WTC11 (cell line): ENCODE data around the gene PLXNA2. TPM values are rescaled to one million over a fixed set of nuclear protein-coding genes. Genes with fewer than 3 reads are reported as not detected.

ENCODE experiments used
- ATAC-seq: fragments of 200-7000 bp; cut with Tn5 transposase; 2 replicates; pipeline ENCODE4 v1.10.0; 2021; ENCODE audit warnings: mild to moderate bottlenecking, moderate library complexity
- CTCF ChIA-PET: fragments of 300-600 bp; sonication (Branson Sonifier 250); formaldehyde crosslinking; loops from one replicate; lab custom pipeline; 2021; ENCODE audit warnings: antibody characterized with exemption; lab: Charles Lee
- POLR2A ChIA-PET: fragments of 350-600 bp; sonication (Branson Sonifier 250); formaldehyde crosslinking; loops from one replicate; lab custom pipeline; 2021; ENCODE audit warnings: antibody characterized with exemption; lab: Charles Lee
- DNase-seq: peaks from one replicate; pipeline ENCODE4 v3.0.0; 2021; ENCODE audit warnings: low spot score
- H3K27ac Mint-ChIP-seq: 2 replicates; pipeline ENCODE4 v1.8.0; 2021; ENCODE audit warnings: mixed read lengths
- H3K27me3 Mint-ChIP-seq: 2 replicates; pipeline ENCODE4 v1.8.0; 2021; ENCODE audit warnings: low read depth, mild to moderate bottlenecking, moderate library complexity, mixed read lengths
- H3K36me3 Mint-ChIP-seq: 2 replicates; pipeline ENCODE4 v1.8.0; 2021; ENCODE audit warnings: mixed read lengths
- H3K4me1 Mint-ChIP-seq: 2 replicates; pipeline ENCODE4 v1.8.0; 2022; ENCODE audit warnings: mixed read lengths
- H3K4me3 Mint-ChIP-seq: 2 replicates; pipeline ENCODE4 v1.8.0; 2021; ENCODE audit warnings: mild to moderate bottlenecking, moderate library complexity, mixed read lengths
- H3K9me3 Mint-ChIP-seq: 2 replicates; pipeline ENCODE4 v1.8.0; 2021; ENCODE audit warnings: mixed read lengths
- ATF1 ChIP-seq: sonication (generic); formaldehyde crosslinking; IDR thresholded peaks from 2 replicates; pipeline ENCODE4 v1.8.1; 2023; ENCODE audit warnings: mild to moderate bottlenecking, moderate library complexity, missing genetic modification reagents
- ATF2 ChIP-seq: sonication (generic); formaldehyde crosslinking; IDR thresholded peaks from 2 replicates; pipeline ENCODE4 v1.8.1; 2022; ENCODE audit warnings: low read depth, missing genetic modification reagents, borderline replicate concordance
- CBFB ChIP-seq: sonication (generic); formaldehyde crosslinking; IDR thresholded peaks from 2 replicates; pipeline ENCODE4 v1.8.1; 2022; ENCODE audit warnings: mild to moderate bottlenecking, low read depth, missing genetic modification reagents
- GABPB1 ChIP-seq: sonication (generic); formaldehyde crosslinking; IDR thresholded peaks from 2 replicates; pipeline ENCODE4 v1.8.1; 2023; ENCODE audit warnings: mild to moderate bottlenecking, missing genetic modification reagents
- GRHL2 ChIP-seq: fragments of 250-450 bp; sonication (Bioruptor Pico); IDR thresholded peaks from 2 replicates; pipeline ENCODE4 v1.8.0; 2022; ENCODE audit warnings: mild to moderate bottlenecking, moderate library complexity; ENCODE audit not compliant: insufficient replicate concordance, severe bottlenecking
- GTF2I ChIP-seq: fragments of 250-450 bp; sonication (Bioruptor Pico); conservative IDR thresholded peaks from 2 replicates; pipeline ENCODE4 v1.4.0; 2021; ENCODE audit warnings: mild to moderate bottlenecking
- MYBL2 ChIP-seq: sonication (generic); formaldehyde crosslinking; IDR thresholded peaks from 2 replicates; pipeline ENCODE4 v1.8.1; 2023; ENCODE audit warnings: mild to moderate bottlenecking, moderate library complexity, missing genetic modification reagents
- NR2C2 ChIP-seq: sonication (generic); formaldehyde crosslinking; IDR thresholded peaks from 2 replicates; pipeline ENCODE4 v1.8.0; 2022; ENCODE audit warnings: mild to moderate bottlenecking, missing genetic modification reagents
- SMAD3 ChIP-seq: sonication (generic); formaldehyde crosslinking; IDR thresholded peaks from 2 replicates; pipeline ENCODE4 v1.8.0; 2022; ENCODE audit warnings: missing genetic modification reagents, mild to moderate bottlenecking, borderline replicate concordance
- SOX15 ChIP-seq: fragments of 250-450 bp; sonication (Bioruptor Pico); IDR thresholded peaks from 2 replicates; pipeline ENCODE4 v1.9.0; 2021; ENCODE audit warnings: mild to moderate bottlenecking
- TCF7 ChIP-seq: sonication (generic); formaldehyde crosslinking; IDR thresholded peaks from 2 replicates; pipeline ENCODE4 v1.8.0; 2022; ENCODE audit warnings: mild to moderate bottlenecking, low read depth, missing genetic modification reagents, moderate library complexity
- ZNF396 ChIP-seq: fragments of 250-450 bp; sonication (Bioruptor Pico); IDR thresholded peaks from 2 replicates; pipeline ENCODE4 v1.8.0; 2021; ENCODE audit warnings: mild to moderate bottlenecking, moderate library complexity, borderline replicate concordance
- ZNF532 ChIP-seq: fragments of 250-450 bp; sonication (Bioruptor Pico); IDR thresholded peaks from 2 replicates; pipeline ENCODE4 v1.9.0; 2021; ENCODE audit warnings: mild to moderate bottlenecking, borderline replicate concordance
- total RNA-seq: library from RNA; stranded (reverse); gene quantifications from 3 replicates; pipeline ENCODE4 v1.2.3, GENCODE V29; 2021
- TF ChIP-seq, protein P1 (sequence below): sonication (generic); formaldehyde crosslinking; IDR thresholded peaks from 2 replicates; pipeline ENCODE4 v1.8.1; 2023; ENCODE audit warnings: mild to moderate bottlenecking, missing genetic modification reagents
- TF ChIP-seq, protein P2 (sequence below): fragments of 200-600 bp; IDR thresholded peaks from 2 replicates; pipeline ENCODE4 v1.8.0; 2022; ENCODE audit warnings: antibody characterized with exemption
- TF ChIP-seq, protein P3 (sequence below): sonication (generic); formaldehyde crosslinking; IDR thresholded peaks from 2 replicates; pipeline ENCODE4 v1.8.1; 2023; ENCODE audit warnings: mild to moderate bottlenecking, missing genetic modification reagents, moderate library complexity
- TF ChIP-seq, protein P4 (sequence below): fragments of 250-450 bp; sonication (Bioruptor Pico); IDR thresholded peaks from 2 replicates; pipeline ENCODE4 v1.8.0; 2021; ENCODE audit warnings: mild to moderate bottlenecking

Gene PLXNA2
- total RNA-seq, 1 experiment from 2014 or later, result 4.2 TPM

DNA sequence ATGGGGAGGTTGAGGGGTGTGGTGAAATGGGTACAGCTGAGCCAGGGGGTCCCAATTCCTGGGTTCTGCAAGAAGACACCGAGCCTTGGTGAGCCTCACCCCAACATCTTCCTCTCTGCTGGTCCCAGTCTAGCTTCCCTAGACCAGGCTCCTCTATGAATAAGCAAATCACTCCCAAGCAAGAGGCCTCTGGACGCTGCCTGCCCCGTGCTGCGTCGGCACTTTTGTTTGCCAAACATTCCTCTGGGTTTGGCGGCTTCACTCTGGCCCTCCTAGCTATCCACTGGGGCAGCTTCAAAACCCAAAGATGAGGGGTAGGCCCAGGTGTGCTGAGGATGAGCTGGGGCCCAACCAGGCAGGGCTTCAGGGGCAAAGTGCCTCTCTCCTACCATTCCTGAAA lies 196.2 kb downstream of the PLXNA2 start (continued):
- TF ChIP-seq ZNF532 (CRISPR knock-in tag), result no peak
- no peak for TF ChIP-seq ATF2 (CRISPR knock-in tag)
- no peak for TF ChIP-seq SMAD3 (CRISPR knock-in tag)
- TF ChIP-seq, protein P1, sequence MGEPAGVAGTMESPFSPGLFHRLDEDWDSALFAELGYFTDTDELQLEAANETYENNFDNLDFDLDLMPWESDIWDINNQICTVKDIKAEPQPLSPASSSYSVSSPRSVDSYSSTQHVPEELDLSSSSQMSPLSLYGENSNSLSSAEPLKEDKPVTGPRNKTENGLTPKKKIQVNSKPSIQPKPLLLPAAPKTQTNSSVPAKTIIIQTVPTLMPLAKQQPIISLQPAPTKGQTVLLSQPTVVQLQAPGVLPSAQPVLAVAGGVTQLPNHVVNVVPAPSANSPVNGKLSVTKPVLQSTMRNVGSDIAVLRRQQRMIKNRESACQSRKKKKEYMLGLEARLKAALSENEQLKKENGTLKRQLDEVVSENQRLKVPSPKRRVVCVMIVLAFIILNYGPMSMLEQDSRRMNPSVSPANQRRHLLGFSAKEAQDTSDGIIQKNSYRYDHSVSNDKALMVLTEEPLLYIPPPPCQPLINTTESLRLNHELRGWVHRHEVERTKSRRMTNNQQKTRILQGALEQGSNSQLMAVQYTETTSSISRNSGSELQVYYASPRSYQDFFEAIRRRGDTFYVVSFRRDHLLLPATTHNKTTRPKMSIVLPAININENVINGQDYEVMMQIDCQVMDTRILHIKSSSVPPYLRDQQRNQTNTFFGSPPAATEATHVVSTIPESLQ (CRISPR knock-in tag), result no peak
- no peak for TF ChIP-seq GTF2I
- TF ChIP-seq TCF7, result no peak
- TF ChIP-seq, protein P2, sequence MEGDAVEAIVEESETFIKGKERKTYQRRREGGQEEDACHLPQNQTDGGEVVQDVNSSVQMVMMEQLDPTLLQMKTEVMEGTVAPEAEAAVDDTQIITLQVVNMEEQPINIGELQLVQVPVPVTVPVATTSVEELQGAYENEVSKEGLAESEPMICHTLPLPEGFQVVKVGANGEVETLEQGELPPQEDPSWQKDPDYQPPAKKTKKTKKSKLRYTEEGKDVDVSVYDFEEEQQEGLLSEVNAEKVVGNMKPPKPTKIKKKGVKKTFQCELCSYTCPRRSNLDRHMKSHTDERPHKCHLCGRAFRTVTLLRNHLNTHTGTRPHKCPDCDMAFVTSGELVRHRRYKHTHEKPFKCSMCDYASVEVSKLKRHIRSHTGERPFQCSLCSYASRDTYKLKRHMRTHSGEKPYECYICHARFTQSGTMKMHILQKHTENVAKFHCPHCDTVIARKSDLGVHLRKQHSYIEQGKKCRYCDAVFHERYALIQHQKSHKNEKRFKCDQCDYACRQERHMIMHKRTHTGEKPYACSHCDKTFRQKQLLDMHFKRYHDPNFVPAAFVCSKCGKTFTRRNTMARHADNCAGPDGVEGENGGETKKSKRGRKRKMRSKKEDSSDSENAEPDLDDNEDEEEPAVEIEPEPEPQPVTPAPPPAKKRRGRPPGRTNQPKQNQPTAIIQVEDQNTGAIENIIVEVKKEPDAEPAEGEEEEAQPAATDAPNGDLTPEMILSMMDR, result no peak
- TF ChIP-seq ATF1, result no peak
- TF ChIP-seq, all 79 proteins: peak for 0

DNA sequence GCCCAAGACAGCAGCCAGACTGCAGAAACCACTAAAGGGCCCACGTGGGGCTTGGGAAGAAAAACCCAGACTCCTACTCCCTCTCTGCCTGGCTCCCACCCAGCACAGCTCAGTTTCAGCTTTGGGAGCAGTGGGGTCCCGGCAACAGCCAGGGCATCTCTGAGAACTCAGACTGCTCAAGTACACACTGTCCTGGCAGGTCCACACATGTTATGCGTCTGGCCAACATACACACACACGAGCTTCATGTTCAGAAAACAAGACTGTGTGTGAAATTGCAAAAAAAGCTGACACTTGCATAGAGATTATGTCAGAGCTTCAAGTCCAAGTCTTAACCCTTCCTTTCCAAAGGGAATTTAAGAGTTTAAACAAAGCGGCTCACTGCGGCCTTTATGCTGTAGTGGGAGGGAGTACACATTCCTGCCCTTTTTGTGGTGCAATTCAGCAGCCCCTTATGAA lies 196.7 kb downstream of the PLXNA2 start:
- no peaks in the 10 kb centered on the region; the same call in 1 of the 2 replicates for H3K27me3 Mint-ChIP-seq
- DNase-seq (no peak), ATAC-seq (no peak)
- no peaks in the 10 kb centered on the region for H3K9me3 Mint-ChIP-seq
- CTCF ChIA-PET, result interaction anchor here (0.7 to 2.3 kb wide), 9 partner anchors 12 to 198 kb away, joined by 3 to 11 read pairs (median 4); no protein-coding TSS in a partner anchor
- POLR2A ChIA-PET, result no interaction called here
- TF ChIP-seq ZNF396 (no peak), SOX15 (CRISPR knock-in tag) (no peak), MYBL2 (no peak), NR2C2 (CRISPR knock-in tag) (no peak)
- no peaks in the 10 kb centered on the region for H3K36me3 Mint-ChIP-seq
- H3K4me1 Mint-ChIP-seq, result peaks cover 11% of the 10 kb centered on the region
- no peak overlapping the region for H3K4me3 Mint-ChIP-seq
- no peak overlapping the region for H3K27ac Mint-ChIP-seq

GRCh38 chr1:208045463-208046260 lies 198.5 kb downstream of the PLXNA2 start:
- ATAC-seq (peak; percentile 29), DNase-seq (no peak)
- no peaks in the 10 kb centered on the region for H3K9me3 Mint-ChIP-seq
- no peaks in the 10 kb centered on the region for H3K27me3 Mint-ChIP-seq
- ChIA-PET POLR2A (interaction anchor here (0.6 kb wide), 1 partner anchor 40 kb away, joined by 3 read pairs; no protein-coding TSS in a partner anchor), CTCF (interaction anchor here (0.8 to 5.3 kb wide), 7 partner anchors 10 to 199 kb away, joined by 3 to 36 read pairs (median 4); partner anchors contain the start of gene PLXNA2)
- peaks cover 7% of the 10 kb centered on the region for H3K4me1 Mint-ChIP-seq
- no peak overlapping the region for H3K27ac Mint-ChIP-seq
- H3K36me3 Mint-ChIP-seq, result no peaks in the 10 kb centered on the region
- no peak overlapping the region for H3K4me3 Mint-ChIP-seq
- TF ChIP-seq, protein P3, sequence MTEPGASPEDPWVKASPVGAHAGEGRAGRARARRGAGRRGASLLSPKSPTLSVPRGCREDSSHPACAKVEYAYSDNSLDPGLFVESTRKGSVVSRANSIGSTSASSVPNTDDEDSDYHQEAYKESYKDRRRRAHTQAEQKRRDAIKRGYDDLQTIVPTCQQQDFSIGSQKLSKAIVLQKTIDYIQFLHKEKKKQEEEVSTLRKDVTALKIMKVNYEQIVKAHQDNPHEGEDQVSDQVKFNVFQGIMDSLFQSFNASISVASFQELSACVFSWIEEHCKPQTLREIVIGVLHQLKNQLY (CRISPR knock-in tag), result no peak
- no peak for TF ChIP-seq GRHL2 (CRISPR knock-in tag)
- no peak for TF ChIP-seq SOX15 (CRISPR knock-in tag)
- no peak for TF ChIP-seq CBFB (CRISPR knock-in tag)
- TF ChIP-seq, protein P4, sequence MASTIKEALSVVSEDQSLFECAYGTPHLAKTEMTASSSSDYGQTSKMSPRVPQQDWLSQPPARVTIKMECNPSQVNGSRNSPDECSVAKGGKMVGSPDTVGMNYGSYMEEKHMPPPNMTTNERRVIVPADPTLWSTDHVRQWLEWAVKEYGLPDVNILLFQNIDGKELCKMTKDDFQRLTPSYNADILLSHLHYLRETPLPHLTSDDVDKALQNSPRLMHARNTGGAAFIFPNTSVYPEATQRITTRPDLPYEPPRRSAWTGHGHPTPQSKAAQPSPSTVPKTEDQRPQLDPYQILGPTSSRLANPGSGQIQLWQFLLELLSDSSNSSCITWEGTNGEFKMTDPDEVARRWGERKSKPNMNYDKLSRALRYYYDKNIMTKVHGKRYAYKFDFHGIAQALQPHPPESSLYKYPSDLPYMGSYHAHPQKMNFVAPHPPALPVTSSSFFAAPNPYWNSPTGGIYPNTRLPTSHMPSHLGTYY (CRISPR knock-in tag), result no peak
- no peak for TF ChIP-seq GABPB1 (CRISPR knock-in tag)
